NCI-H2196 (cell line): Measurements from ENCODE around the gene KCNK10.

Experiments
- DNase-seq: peaks from one replicate; lab custom pipeline; 2025; ENCODE audit not compliant: unreplicated experiment; lab: John Stamatoyannopoulos, UW

KCNK10 gene

GRCh38 chr14:88229428-88229827 is 93.6 kb downstream of the KCNK10 start:
- DNase-seq = no peak

DNA sequence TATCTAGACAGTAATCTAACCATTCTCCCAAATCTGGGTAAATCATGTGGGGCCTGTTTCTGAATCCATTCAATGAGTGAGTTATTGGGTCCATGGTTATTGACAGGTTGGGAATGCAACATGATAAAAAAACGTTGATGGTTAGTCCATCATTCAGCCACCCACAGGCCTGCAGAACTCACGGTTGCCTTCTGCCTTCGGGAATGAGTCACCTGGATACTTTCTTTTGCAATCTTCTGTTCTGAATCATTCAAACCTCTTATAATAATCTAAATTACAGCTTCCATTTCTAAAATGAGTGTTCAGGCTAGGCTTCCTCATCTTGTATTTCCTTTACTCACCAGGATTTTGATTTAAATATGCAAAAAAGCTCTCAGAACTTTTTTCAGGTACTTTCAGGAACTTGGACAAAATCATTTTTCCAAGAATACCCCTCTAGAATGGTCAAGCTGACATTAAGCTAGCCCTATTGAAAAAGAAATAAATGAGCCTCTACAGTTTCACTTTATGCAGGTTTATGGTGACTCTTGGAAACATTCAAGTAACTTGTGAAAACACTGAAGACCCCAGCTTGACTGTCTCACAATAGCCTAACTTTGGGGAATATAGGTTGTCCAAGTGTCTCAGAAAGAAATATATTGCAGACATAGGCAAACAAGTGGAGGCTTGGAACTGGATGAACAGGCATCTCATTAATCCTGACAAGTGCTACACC is 94.4 kb downstream of the KCNK10 start:
- DNase-seq = no peak

DNA sequence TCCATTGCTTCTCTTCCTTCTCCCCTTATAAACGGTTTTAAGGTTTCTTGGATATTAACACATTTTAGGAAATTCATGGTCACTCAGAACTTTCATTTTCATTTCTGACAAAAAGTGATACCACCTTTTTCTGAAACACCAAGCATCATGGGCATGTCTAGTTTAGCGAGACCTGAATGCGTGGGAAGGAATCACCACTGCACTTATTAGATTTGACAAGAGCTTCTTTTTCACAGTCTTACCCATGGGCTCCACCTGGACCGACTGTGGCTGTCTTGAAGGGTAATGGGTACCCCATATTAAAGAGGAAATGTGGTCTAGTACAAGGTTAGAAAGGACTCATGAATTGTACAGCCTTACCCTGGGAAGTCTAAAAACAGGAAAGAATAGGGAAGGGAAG is 95.4 kb downstream of the KCNK10 start:
- DNase-seq = no peak

DNA sequence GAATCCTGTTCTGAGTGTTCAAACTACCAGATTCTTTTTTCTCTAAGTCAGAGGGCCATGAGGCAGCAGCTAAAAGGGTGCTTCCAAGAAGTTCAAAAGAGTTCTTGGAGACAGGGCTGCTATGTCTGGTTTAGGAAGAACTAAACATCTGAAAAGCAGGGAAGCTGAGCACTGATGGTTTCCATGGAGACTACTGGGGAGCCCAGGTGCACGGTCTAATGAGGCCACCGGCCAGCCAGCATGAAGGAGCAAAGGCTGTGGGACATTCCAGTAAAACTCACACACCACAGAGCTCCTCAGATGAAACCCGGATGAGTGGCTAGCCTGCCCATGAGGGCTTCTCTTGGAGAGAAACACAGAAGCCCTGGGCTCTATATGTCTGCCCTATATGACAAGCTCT is 97.3 kb downstream of the KCNK10 start:
- no peak for DNase-seq

DNA sequence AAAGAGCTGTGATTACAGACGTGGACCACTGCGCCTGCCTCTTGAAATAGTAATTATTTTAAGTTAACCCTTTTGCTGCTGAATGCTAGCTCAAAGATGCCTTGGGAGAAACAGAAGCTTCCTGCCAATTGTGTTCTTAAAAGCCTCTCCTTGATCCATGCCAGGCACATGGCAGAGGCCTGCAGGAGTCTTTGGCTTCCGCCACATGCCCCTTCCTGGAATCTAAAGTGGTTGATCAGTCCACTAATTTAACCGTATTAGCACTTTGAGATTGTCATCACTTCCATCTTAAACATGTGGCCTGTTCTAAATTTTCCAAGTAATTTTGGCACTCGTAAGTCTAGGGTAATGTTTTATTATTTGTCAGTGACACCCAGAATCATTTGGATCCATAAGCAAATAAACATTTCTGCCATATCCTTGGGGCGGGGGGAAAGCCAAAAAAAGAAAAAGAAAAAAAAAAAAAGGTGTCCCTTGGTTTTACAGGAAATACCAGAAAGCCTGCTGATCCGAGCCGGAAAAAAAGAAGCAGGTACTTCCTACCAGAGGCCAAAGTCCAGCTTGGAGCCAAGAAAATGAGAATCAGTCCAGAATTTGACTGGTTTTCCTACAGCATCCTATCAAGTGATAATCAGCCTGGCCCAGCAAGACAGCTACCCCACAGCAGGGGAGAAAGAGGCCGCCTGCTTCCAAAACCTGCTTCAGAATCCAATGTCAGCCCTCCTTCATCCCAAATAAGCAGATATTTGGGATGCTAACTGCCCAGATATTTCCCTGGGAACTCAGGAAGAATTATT is 104.8 kb downstream of the KCNK10 start:
- no peak for DNase-seq

DNA sequence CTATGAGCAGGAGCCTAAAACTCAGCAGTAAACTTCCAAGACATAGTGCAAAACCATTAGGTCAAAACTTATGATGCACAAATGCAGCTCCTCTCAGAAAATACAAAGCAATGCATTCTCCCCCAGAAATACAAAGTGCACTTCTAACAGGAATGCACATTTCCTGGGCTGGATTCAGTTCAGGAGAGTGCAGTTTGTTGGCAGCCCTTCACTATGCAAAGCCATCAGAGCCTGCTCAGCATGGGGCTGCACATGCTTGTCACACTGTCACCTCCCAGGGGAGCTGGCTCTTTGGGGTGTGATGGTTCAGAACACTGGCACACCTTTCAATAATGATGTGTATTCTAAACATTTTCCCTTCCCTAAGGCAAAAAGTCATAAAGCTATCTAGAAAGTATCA is 110.4 kb downstream of the KCNK10 start:
- no peak for DNase-seq

- no peak for DNase-seq
Measured at GRCh38 chr14:88210426-88210825, 112.6 kb downstream of the KCNK10 start.

DNA sequence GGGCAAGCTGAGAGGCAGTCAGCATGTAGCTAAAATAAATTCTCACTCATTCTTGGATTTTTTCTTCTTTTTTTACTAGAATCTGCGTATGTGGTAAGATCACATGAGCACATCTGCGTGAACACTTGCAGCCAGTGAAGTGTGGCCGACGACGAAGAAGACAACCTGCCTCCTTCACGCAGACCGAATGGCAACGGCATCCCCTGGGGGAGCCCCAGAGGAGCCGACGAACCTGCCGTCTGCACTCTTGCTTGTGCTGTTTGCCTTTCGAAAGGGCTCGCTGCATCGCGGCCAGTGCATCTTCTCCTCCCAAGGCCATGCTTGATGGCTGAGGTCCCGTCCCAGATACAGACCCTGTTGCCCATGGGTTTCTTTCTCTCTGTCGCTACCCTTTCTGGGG is 113.8 kb downstream of the KCNK10 start:
- DNase-seq = no peak

DNA sequence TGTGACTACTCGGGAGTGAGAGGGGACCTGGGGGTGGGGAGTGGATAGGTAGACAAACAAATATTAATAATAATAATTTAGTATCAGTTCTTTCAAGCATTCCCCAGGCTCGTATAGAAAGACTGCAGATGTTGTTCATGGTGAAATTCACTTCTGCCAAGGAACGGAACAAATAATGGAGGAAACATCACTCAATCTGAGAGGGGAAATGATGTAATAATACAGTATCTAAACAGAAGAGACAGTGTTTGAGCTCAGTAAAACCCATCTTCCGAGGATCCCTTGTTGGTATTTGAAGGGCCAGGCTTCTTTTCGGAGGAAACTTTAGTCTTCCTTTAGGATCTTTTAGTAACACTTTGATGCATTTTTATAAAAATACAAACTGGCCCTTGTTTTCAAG is 114.2 kb downstream of the KCNK10 start:
- no peak for DNase-seq

DNA sequence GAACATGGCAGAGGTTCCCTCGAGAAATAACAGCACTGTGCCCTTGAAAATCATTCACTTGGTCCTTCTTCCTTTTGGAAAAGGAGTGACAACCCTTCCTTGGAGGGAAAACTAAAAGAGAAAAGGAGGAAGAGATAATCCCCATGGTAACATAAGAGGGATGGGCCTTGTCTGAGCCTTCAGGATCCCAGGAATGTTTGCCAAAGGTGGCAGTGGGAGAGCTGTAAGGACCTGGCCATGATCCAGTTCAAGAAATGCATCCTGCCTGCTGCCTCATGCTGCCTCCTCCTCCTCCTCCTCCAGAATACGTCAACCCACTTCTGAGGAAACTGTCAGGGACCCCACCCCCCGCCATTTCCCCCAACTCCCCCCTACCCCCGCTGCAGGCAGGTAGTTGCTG is 118.8 kb downstream of the KCNK10 start:
- no peak for DNase-seq

DNA sequence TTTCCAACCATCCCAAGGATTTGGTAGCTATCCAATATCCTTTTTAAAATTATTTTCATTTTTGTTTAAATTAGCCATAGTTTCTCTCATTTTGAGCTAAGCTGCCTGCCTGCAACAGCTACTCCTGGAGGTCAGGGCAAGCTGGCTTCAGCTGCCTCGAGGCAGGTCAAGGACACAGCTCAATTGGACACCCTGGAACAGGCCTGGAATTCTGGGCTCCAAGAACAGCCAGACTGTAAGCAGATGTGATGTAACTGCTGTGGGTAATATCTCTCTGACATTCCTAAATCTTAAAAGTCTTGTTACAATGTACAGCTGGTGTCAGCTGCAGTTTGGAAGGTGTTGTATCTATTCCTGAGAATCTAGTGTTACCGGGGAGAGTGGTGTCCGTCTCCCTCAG is 119.8 kb downstream of the KCNK10 start:
- DNase-seq = no peak

- no peak for DNase-seq
Measured at GRCh38 chr14:88202286-88202685, 120.8 kb downstream of the KCNK10 start.

GRCh38 chr14:88201851-88202250 is 121.2 kb downstream of the KCNK10 start:
- DNase-seq = no peak

DNA sequence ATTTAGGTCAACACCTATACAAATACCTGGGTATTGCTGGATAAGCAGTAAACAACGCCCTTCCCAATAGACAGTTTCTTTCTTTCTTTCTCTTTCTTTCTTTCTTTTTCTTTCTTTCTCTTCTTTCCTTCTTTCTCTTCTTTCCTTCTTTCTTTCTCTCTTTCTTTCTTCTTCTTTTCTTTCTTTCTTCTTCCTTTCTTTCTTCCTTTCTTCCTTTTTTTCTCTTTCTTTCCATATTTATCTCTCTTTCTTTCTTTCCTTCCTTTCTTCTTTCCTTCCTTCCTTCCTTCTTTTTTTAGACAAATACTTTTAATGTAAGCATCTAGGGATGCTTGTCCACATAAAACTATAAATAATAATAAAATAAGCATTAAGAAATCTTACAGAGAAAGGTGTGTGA is 123.2 kb downstream of the KCNK10 start:
- no peak for DNase-seq

DNA sequence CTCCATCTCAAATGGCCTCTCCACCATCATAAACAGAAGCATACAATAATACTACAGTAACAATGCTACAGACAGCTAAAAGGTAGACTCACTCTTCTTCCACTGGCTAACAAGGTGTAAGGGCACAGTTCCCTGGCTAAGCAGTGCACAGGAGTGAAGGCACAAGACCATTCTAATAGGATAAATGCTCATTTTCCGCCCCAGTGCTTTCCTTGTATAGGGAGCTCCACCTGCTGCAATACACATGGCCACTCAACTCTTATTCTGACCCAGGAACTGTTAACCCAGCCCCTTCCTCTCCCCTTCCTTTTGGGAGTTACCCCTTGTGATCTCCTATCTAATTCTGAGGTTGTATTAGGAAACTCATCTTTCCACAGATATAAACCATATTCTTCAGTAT is 124.6 kb downstream of the KCNK10 start:
- DNase-seq = no peak

- DNase-seq = no peak
Measured at GRCh38 chr14:88196925-88197324, 126.1 kb downstream of the KCNK10 start.

DNA sequence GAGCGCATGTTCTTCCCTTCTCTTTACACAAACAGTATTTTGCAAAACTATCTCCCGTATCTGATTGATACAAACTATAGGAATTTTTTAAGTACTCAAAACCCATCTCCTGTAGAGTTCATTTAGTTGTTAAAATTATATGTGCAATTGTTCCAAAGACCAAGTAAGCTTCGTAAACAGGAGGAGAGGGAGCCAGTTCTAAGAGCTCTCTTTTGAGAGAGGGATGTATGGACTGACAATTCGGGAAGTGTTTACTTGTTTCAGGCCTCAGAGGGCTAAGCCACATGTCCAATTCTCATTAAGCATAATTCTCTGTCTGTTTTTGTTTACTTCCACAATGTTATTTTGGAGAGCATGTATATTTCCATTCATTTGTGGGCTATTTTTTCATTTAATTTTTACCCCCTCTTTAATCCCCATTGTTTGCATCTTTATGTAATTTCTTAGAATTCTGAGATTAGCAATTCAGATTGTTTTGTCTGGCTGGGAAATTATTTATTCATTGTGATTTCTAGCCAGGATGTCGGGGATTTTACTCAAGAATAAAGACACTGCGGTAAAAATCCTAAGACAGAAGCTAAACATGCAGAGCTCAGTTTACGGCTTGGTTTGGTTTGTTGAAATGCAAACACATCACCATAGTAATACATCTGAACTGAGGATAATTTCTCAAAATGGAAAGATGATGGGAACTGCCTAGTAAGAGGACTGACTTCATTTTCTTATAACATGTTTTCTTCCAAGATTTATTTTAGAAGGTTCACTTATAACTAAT is 126.8 kb downstream of the KCNK10 start:
- no peak for DNase-seq

DNA sequence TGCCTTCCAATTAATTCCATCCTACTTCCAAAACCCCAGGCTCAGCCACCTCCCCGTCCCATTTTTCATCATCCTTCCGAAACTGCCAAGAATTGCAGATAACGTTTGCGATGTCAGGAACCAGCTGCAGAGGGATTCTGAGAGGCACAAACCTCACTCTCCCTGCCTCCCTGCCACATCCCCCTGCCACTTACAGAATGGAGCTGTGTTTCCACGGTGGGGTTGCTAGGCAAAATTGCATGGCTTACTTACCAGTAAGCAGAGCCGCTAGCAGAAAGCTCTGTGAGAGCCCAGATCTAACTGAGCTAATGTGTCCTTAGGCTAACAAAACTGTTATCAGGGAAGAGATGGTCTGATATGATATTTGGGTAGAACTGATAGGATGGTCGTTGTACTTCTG is 127.4 kb downstream of the KCNK10 start:
- peak; percentile 0 for DNase-seq

DNA sequence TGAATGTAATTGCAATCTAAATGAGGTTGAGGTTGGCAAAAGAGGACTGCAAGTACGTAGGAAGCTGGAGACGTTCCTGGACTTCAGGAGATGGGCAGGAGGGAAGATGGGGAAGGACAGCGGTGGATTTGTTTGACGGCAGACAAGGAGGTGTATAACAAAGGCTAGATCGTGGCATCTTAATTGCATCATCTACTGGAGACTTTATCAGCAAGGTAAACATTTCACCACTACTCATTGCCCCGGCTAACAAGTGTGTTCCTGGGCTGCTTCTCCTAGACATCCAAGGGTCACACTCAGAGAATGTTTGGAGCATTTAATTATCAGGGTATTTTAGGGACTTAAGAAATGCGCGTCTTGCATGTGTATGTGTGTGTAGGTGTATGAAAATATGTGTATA is 128.5 kb downstream of the KCNK10 start:
- no peak for DNase-seq

DNA sequence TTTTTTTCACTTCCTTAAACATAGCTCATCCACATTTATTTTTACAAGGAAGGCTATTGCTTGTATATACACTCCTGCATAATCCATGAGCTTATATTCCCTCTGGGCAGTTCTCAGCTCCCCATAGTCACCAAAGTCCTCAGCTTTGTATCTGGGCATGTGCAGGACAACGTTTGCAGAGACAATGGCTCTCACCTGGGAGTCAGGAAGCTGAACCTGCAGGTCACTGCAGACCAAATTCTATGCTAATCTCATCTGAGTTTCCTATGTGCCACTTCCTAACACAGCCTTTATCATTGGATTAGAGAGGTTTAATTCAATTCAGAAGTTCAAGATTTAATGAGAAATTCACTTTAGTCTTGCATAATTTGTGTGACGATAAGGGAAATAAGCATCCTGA is 131.5 kb downstream of the KCNK10 start:
- no peak for DNase-seq

GRCh38 chr14:88189417-88190191 is 133.5 kb downstream of the KCNK10 start:
- peak; percentile 79 for DNase-seq
